ENCODE data around the gene MAGEF1.

MAGEF1 gene

DNA sequence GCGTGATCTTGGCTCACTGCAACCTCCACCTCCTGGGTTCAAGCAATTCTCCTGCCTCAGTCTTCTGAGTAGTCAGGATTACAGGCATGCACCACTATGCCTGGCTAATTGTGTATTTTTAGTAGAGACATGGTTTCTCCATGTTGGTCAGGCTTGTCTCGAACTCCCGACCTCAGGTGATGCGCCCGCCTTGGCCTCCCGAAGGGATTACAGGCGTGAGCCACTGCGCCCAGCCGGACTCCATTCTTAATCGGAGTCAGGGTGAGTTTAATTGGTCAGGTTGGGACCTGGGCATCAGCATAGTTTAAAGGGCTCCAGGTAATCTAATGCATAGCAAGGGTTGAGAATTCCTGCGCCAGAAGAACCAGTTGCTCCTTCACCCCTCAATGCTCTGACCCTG is 29.2 kb downstream of the MAGEF1 start:
- no peaks in the 10 kb centered on the region for H3K9me2 ChIP-seq (replicated peaks; ENCODE audit: insufficient read depth, low read length)
- no peak overlapping the region for H2AFZ ChIP-seq (ENCODE audit: low read depth, low read length, severe bottlenecking)
- no peaks in the 10 kb centered on the region for H3K9me3 ChIP-seq (ENCODE audit: insufficient read depth, low read length)
- H3K27ac ChIP-seq (ENCODE audit: low read depth, low read length): no peak overlapping the region
- H3K9ac ChIP-seq (ENCODE audit: low read length): no peak overlapping the region
- TF ChIP-seq EZH2phosphoT487 (conservative IDR thresholded peaks at IDR 0.05; ENCODE audit: low read length): no peak
- TF ChIP-seq, protein P1, sequence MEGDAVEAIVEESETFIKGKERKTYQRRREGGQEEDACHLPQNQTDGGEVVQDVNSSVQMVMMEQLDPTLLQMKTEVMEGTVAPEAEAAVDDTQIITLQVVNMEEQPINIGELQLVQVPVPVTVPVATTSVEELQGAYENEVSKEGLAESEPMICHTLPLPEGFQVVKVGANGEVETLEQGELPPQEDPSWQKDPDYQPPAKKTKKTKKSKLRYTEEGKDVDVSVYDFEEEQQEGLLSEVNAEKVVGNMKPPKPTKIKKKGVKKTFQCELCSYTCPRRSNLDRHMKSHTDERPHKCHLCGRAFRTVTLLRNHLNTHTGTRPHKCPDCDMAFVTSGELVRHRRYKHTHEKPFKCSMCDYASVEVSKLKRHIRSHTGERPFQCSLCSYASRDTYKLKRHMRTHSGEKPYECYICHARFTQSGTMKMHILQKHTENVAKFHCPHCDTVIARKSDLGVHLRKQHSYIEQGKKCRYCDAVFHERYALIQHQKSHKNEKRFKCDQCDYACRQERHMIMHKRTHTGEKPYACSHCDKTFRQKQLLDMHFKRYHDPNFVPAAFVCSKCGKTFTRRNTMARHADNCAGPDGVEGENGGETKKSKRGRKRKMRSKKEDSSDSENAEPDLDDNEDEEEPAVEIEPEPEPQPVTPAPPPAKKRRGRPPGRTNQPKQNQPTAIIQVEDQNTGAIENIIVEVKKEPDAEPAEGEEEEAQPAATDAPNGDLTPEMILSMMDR (IDR thresholded peaks at IDR 0.05; ENCODE audit: insufficient read depth, low read length, poor library complexity, severe bottlenecking): no peak
- H3K4me3 ChIP-seq (ENCODE audit: insufficient read depth, low read length, poor library complexity, severe bottlenecking): no peak overlapping the region
- no peaks in the 10 kb centered on the region for H3K27me3 ChIP-seq (ENCODE audit: low read length)
- no peaks in the 10 kb centered on the region for H3F3A ChIP-seq (ENCODE audit: insufficient read depth)
- H3K36me3 ChIP-seq (ENCODE audit: low read length): no peaks in the 10 kb centered on the region
- H3K4me2 ChIP-seq (ENCODE audit: low read depth, low read length, poor library complexity, severe bottlenecking): no peak overlapping the region
- H3K79me2 ChIP-seq (ENCODE audit: insufficient read depth, low read length): no peaks in the 10 kb centered on the region
- H4K20me1 ChIP-seq (ENCODE audit: low read depth, low read length): no peaks in the 10 kb centered on the region

DNA sequence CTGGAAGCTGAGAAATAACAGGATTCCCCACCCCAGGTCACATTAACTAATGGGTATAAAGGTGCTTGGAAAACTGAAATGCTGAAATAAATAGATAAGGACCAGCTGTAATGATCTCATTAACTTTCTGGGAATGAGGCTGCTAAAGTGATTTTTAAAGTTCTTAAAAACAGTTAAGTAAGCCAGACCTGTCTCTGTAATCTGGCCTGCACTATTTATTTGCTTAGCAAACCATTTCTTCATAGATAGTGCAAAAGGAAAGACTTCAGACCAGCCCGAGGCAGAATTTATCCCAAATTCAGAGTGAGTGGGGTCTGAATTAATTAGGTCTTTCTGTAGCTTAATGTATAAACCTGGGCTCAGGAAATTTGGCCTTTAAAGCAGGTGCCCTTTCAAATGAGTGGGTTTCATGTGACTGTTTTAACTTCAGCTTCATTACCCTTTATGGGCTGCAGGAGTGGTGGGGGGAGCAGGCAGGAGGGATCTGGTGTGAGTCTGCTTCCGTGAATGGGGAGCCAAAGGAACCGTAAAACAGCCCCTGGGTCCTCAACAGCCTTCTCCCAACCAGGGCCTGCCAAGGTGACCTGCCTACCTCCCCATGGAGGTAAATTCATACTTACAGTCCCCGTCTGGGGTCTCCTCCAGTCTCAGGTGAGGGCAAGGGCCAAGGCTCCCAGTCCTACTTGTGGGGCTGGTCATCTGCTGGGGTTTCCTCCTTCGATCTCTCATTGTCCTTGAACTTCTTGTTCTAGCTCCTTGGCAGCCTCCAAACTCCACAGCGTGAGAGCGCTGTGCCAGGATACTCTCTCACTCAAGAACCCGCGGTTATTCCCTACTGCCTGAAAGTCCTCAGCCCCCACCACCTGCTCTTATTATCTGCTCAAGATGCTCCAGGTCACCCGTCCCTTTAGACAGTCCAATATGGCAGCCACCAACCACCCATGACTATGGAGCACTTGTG is 31.2 kb downstream of the MAGEF1 start:
- Histone ChIP-seq H3K4me2 (ENCODE audit: low read depth, low read length, poor library complexity, severe bottlenecking) (no peak overlapping the region), H3K27me3 (ENCODE audit: low read length) (no peaks in the 10 kb centered on the region), H3K9ac (ENCODE audit: low read length) (no peak overlapping the region), H3K9me2 (replicated peaks; ENCODE audit: insufficient read depth, low read length) (no peaks in the 10 kb centered on the region), H3F3A (ENCODE audit: insufficient read depth) (no peaks in the 10 kb centered on the region), H3K4me3 (ENCODE audit: insufficient read depth, low read length, poor library complexity, severe bottlenecking) (no peak overlapping the region), H3K79me2 (ENCODE audit: insufficient read depth, low read length) (no peaks in the 10 kb centered on the region), H3K36me3 (ENCODE audit: low read length) (no peaks in the 10 kb centered on the region), H4K20me1 (ENCODE audit: low read depth, low read length) (no peaks in the 10 kb centered on the region), H3K9me3 (ENCODE audit: insufficient read depth, low read length) (no peaks in the 10 kb centered on the region), H2AFZ (ENCODE audit: low read depth, low read length, severe bottlenecking) (no peak overlapping the region), H3K27ac (ENCODE audit: low read depth, low read length) (no peak overlapping the region)
- TF ChIP-seq, protein P1 (IDR thresholded peaks at IDR 0.05; ENCODE audit: insufficient read depth, low read length, poor library complexity, severe bottlenecking): no peak
- TF ChIP-seq EZH2phosphoT487 (conservative IDR thresholded peaks at IDR 0.05; ENCODE audit: low read length): no peak

DNA sequence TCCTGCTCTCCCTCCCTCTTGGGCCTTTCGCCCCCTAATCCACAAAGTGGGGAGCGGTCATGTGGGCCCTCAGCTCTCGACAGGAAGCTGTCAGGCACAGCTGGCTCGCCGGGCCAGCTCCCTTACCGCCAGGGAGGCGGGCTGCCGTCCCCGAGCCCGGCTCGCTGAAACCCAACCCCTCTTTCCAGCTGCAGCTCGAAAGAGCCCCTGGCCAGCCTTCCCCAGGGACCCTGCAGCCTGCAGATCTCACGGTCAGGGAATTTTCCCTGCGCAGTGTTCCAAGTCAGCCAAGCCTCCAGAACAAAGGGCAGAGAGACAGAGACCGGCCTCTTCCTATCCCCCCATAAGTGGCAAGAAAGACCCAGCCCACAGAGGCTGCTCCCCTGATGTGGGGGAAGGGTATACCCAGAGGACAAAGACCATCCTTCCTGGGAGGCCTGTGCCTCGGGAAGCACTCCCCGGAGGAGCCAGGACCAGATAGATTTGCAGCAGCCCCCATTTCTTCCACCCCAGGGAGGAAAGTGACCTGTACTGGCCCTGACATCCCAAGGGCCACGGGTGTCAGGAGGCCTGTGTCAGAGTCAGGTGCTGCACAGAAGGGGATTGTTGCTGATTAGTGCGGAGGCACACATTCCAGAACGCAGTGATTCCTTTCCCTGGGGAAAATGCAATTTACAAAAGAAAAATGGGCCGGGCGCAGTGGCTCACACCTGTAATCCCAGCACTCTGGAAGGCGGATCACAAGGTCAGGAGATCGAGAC is 32.6 kb downstream of the MAGEF1 start:
- Histone ChIP-seq H3K9ac (ENCODE audit: low read length) (no peak overlapping the region), H3K9me3 (ENCODE audit: insufficient read depth, low read length) (no peaks in the 10 kb centered on the region), H3F3A (ENCODE audit: insufficient read depth) (no peaks in the 10 kb centered on the region), H3K36me3 (ENCODE audit: low read length) (no peaks in the 10 kb centered on the region), H3K79me2 (ENCODE audit: insufficient read depth, low read length) (no peaks in the 10 kb centered on the region), H3K9me2 (replicated peaks; ENCODE audit: insufficient read depth, low read length) (no peaks in the 10 kb centered on the region), H3K4me3 (ENCODE audit: insufficient read depth, low read length, poor library complexity, severe bottlenecking) (no peak overlapping the region), H2AFZ (ENCODE audit: low read depth, low read length, severe bottlenecking) (no peak overlapping the region), H3K27me3 (ENCODE audit: low read length) (no peaks in the 10 kb centered on the region), H3K4me2 (ENCODE audit: low read depth, low read length, poor library complexity, severe bottlenecking) (no peak overlapping the region), H3K27ac (ENCODE audit: low read depth, low read length) (no peak overlapping the region), H4K20me1 (ENCODE audit: low read depth, low read length) (no peaks in the 10 kb centered on the region)
- TF ChIP-seq, protein P1 (IDR thresholded peaks at IDR 0.05; ENCODE audit: insufficient read depth, low read length, poor library complexity, severe bottlenecking): no peak
- no peak for TF ChIP-seq EZH2phosphoT487 (conservative IDR thresholded peaks at IDR 0.05; ENCODE audit: low read length)
